ENCODE results near the gene ADAM8. TPM values are rescaled to one million over a fixed set of nuclear protein-coding genes. Genes with fewer than 3 reads are reported as not detected.
A peak's percentile ranks its signal among the peaks of the same experiment; 100 is the strongest.

The ADAM8 gene
- total and polyA plus RNA-seq, 4 donors = 4.4 to 79.2 (median 27.4) TPM

GRCh38 chr10:133257489-133258065 lies 19.1 kb downstream of the ADAM8 start:
- Histone ChIP-seq H3K4me1 (ENCODE audit: control insufficient read depth in 5 of 5, insufficient read depth in 5 of 5, low read length in 5 of 5) (peaks cover 2 to 38% (median 5%) of the 10 kb centered on the region in 5 donors), H3K9me3 (ENCODE audit: control insufficient read depth in 4 of 4, insufficient read depth in 3 of 4, low read length in 3 of 4) (no peaks in the 10 kb centered on the region), H3K4me3 (no peak overlapping the region), H3K36me3 (ENCODE audit: control insufficient read depth in 4 of 4, insufficient read depth in 4 of 4, low read length in 4 of 4) (no peaks in the 10 kb centered on the region), H3K27me3 (ENCODE audit: control insufficient read depth in 3 of 3, insufficient read depth in 3 of 3, low read length in 2 of 3) (peaks cover 0 to 3% (median 0%) of the 10 kb centered on the region in 3 donors), H3K9ac (ENCODE audit: insufficient read depth in 1 of 2, low read length in 2 of 2) (no peak overlapping the region), H3K27ac (ENCODE audit: low read depth in 1 of 2, low read length in 1 of 2) (peak overlapping the region in 1 of 2 donors; percentile 90)
- ATAC-seq (ENCODE audit: insufficient read depth, low FRiP score) (peak; percentile 53), DNase-seq (peak in 1 of 3 donors; percentile 45)
- TF ChIP-seq, protein P1, sequence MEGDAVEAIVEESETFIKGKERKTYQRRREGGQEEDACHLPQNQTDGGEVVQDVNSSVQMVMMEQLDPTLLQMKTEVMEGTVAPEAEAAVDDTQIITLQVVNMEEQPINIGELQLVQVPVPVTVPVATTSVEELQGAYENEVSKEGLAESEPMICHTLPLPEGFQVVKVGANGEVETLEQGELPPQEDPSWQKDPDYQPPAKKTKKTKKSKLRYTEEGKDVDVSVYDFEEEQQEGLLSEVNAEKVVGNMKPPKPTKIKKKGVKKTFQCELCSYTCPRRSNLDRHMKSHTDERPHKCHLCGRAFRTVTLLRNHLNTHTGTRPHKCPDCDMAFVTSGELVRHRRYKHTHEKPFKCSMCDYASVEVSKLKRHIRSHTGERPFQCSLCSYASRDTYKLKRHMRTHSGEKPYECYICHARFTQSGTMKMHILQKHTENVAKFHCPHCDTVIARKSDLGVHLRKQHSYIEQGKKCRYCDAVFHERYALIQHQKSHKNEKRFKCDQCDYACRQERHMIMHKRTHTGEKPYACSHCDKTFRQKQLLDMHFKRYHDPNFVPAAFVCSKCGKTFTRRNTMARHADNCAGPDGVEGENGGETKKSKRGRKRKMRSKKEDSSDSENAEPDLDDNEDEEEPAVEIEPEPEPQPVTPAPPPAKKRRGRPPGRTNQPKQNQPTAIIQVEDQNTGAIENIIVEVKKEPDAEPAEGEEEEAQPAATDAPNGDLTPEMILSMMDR (IDR thresholded peaks at IDR 0.05; ENCODE audit: control extremely low read depth, extremely low read depth) = peak; percentile 17
- WGBS, 2 donors = 8 to 10% methylated on average over 26 to 27 of the region's 27 CpGs

DNA sequence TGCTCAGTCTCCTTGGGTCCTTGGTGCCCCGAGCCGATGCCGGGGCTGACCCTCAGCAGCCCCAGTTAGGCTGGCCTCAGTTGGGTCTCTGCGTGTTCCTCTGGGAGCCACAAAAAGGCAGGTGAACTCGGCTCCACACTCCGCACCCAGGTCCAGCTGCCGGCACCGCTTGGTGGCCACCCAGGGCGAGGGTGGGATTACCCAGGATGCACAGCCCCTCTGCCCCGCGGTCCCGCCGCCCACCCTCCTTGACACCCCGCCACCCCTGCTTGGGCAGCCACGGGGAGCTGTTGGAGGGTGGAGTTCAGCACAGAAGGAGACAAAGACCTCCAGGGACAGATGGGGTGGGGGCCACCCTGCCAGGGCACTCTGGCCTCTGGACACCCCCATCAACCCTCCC lies 21.3 kb downstream of the ADAM8 start:
- Histone ChIP-seq H3K4me1 (ENCODE audit: control insufficient read depth in 5 of 5, insufficient read depth in 5 of 5, low read length in 5 of 5) (peaks cover 0 to 27% (median 5%) of the 10 kb centered on the region in 5 donors), H3K9ac (ENCODE audit: insufficient read depth in 1 of 2, low read length in 2 of 2) (no peak overlapping the region), H3K9me3 (ENCODE audit: control insufficient read depth in 4 of 4, insufficient read depth in 3 of 4, low read length in 3 of 4) (no peaks in the 10 kb centered on the region), H3K4me3 (no peak overlapping the region), H3K36me3 (ENCODE audit: control insufficient read depth in 4 of 4, insufficient read depth in 4 of 4, low read length in 4 of 4) (no peaks in the 10 kb centered on the region), H3K27ac (ENCODE audit: low read depth in 1 of 2, low read length in 1 of 2) (no peak overlapping the region), H3K27me3 (ENCODE audit: control insufficient read depth in 3 of 3, insufficient read depth in 3 of 3, low read length in 2 of 3) (peaks cover 0 to 3% (median 2%) of the 10 kb centered on the region in 3 donors)
- no peak for DNase-seq
- ATAC-seq (ENCODE audit: insufficient read depth, low FRiP score) = no peak
- TF ChIP-seq, protein P1 (IDR thresholded peaks at IDR 0.05; ENCODE audit: control extremely low read depth, extremely low read depth) = no peak
- WGBS, 2 donors = 93 to 94% methylated on average over 12 to 15 of the region's 15 CpGs

DNA sequence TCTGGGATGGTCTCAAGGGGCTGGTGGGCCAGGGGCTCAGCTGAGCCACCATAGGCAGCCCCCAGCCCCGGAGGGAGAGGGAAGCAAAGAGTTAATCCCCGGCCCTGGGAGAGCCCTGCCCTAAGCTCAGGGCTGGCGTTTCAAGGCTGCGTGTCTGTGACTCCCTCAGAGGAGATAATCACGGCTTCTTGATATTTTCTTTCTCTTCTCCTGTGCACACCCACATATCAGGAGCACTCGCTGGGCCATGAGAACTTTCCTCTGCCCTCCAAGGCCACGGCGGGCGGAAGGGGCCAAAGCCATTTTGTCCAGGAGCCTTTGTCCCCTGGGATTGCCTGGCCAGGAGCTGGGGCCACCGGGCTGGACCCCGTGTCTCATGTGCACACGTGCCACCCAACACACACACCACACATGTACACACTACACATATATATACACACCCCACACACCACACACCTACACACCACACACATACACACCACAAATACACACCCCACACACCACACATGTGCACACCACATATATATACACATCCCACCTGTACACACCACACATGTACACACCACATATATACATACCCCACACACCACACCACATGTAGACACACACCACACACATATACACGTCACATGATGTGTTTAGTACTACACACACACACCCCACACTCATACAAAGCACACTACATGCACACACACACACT lies 22.1 kb downstream of the ADAM8 start:
- no peak overlapping the region for H3K27ac ChIP-seq (ENCODE audit: low read depth in 1 of 2, low read length in 1 of 2)
- TF ChIP-seq, protein P1 (IDR thresholded peaks at IDR 0.05; ENCODE audit: control extremely low read depth, extremely low read depth) = no peak
- H3K4me1 ChIP-seq (ENCODE audit: control insufficient read depth in 5 of 5, insufficient read depth in 5 of 5, low read length in 5 of 5) = peaks cover 0 to 21% (median 3%) of the 10 kb centered on the region in 5 donors
- H3K4me3 ChIP-seq = no peak overlapping the region
- no peaks in the 10 kb centered on the region for H3K9me3 ChIP-seq (ENCODE audit: control insufficient read depth in 4 of 4, insufficient read depth in 3 of 4, low read length in 3 of 4)
- no peaks in the 10 kb centered on the region for H3K36me3 ChIP-seq (ENCODE audit: control insufficient read depth in 4 of 4, insufficient read depth in 4 of 4, low read length in 4 of 4)
- no peak overlapping the region for H3K9ac ChIP-seq (ENCODE audit: insufficient read depth in 1 of 2, low read length in 2 of 2)
- ATAC-seq (ENCODE audit: insufficient read depth, low FRiP score) (no peak), DNase-seq (no peak)
- 73 to 82% methylated on average over 13 of the region's 13 CpGs for WGBS, 2 donors
- H3K27me3 ChIP-seq (ENCODE audit: control insufficient read depth in 3 of 3, insufficient read depth in 3 of 3, low read length in 2 of 3) = peaks cover 3 to 5% (median 4%) of the 10 kb centered on the region in 3 donors
